H9 (cell line): ENCODE data around the gene MED31. TPM values are rescaled to one million over a fixed set of nuclear protein-coding genes. Genes with fewer than 3 reads are reported as not detected.
"Not testable (repeated sequence)": the region's sequence is repeated elsewhere in the genome, so short reads cannot be mapped to it uniquely, and the experiment has no call there.

Source experiments
- DNase-seq: peaks from one replicate; pipeline ENCODE4 v3.0.0-alpha.2; 2017
- H2AFZ ChIP-seq: one replicate; pipeline ENCODE4 v1.6.1; 2013; ENCODE audit warnings: mild to moderate bottlenecking, low read length, control low read depth, moderate library complexity
- H2AK5ac ChIP-seq: 2 replicates; pipeline ENCODE4 v1.6.1; 2013; ENCODE audit warnings: low read length, control low read depth, mixed read lengths; ENCODE audit not compliant: insufficient read length
- H2BK120ac ChIP-seq: one replicate; pipeline ENCODE4 v1.6.1; 2013; ENCODE audit warnings: low read depth, mild to moderate bottlenecking, low read length, control low read depth, inconsistent platforms; ENCODE audit not compliant: poor library complexity, severe bottlenecking
- H2BK12ac ChIP-seq: 2 replicates; pipeline ENCODE4 v1.6.1; 2013; ENCODE audit warnings: low read length, control low read depth, mixed read lengths, low read depth; ENCODE audit not compliant: insufficient read length
- H2BK15ac ChIP-seq: 2 replicates; pipeline ENCODE4 v1.6.1; 2013; ENCODE audit warnings: low read depth, low read length, control low read depth
- H2BK20ac ChIP-seq: one replicate; pipeline ENCODE4 v1.6.1; 2013; ENCODE audit warnings: low read depth, mild to moderate bottlenecking, low read length, control low read depth, inconsistent platforms; ENCODE audit not compliant: poor library complexity, severe bottlenecking
- H2BK5ac ChIP-seq: 2 replicates; pipeline ENCODE4 v1.6.1; 2013; ENCODE audit warnings: low read length, control low read depth, mixed read lengths; ENCODE audit not compliant: insufficient read length
- H3K14ac ChIP-seq: 2 replicates; pipeline ENCODE4 v1.6.1; 2013; ENCODE audit warnings: low read length, control low read depth; ENCODE audit not compliant: insufficient read depth
- H3K18ac ChIP-seq: 2 replicates; pipeline ENCODE4 v1.6.1; 2013; ENCODE audit warnings: low read depth, mild to moderate bottlenecking, mixed read lengths, low read length, control low read depth; ENCODE audit not compliant: insufficient read length
- H3K23ac ChIP-seq: 2 replicates; pipeline ENCODE4 v1.6.1; 2013; ENCODE audit warnings: low read length, control low read depth, mixed read lengths, low read depth; ENCODE audit not compliant: insufficient read length
- H3K23me2 ChIP-seq: 2 replicates; pipeline ENCODE4 v1.6.1; 2013; ENCODE audit warnings: low read depth, mild to moderate bottlenecking, mixed read lengths, low read length, control low read depth; ENCODE audit not compliant: insufficient read length, poor library complexity, severe bottlenecking
- H3K27ac ChIP-seq: 2 replicates; pipeline ENCODE4 v1.5.1; 2013; ENCODE audit warnings: low read length, control low read depth, mixed read lengths, low read depth; ENCODE audit not compliant: insufficient read length
- H3K27me3 ChIP-seq: 2 replicates; pipeline ENCODE4 v1.6.1; 2013; ENCODE audit warnings: low read length, control low read depth, inconsistent platforms; ENCODE audit not compliant: insufficient read depth
- H3K4ac ChIP-seq: 2 replicates; pipeline ENCODE4 v1.6.1; 2013; ENCODE audit warnings: low read depth, mild to moderate bottlenecking, control low read depth, inconsistent platforms, low read length, moderate library complexity
- H3K4me1 ChIP-seq: 2 replicates; pipeline ENCODE4 v1.6.1; 2013; ENCODE audit warnings: low read length, control low read depth, inconsistent platforms; ENCODE audit not compliant: insufficient read depth
- H3K4me2 ChIP-seq: 2 replicates; pipeline ENCODE4 v1.6.1; 2013; ENCODE audit warnings: low read length, control low read depth, mixed read lengths; ENCODE audit not compliant: insufficient read length, insufficient read depth
- H3K56ac ChIP-seq: 2 replicates; pipeline ENCODE4 v1.6.1; 2013; ENCODE audit warnings: low read depth, mild to moderate bottlenecking, mixed read lengths, low read length, control low read depth; ENCODE audit not compliant: insufficient read length
- H3K79me1 ChIP-seq: 2 replicates; pipeline ENCODE4 v1.6.1; 2013; ENCODE audit warnings: low read depth, mild to moderate bottlenecking, moderate library complexity, low read length, control low read depth, inconsistent platforms; ENCODE audit not compliant: insufficient read depth, poor library complexity, severe bottlenecking
- H3K79me2 ChIP-seq: 2 replicates; pipeline ENCODE4 v1.6.1; 2013; ENCODE audit warnings: low read length, control low read depth, inconsistent platforms; ENCODE audit not compliant: insufficient read depth
- H3K9ac ChIP-seq: 2 replicates; pipeline ENCODE4 v1.6.1; 2013; ENCODE audit warnings: low read length, control low read depth, mixed read lengths; ENCODE audit not compliant: insufficient read length; ENCODE audit errors: extremely low read depth
- H3K9me3 ChIP-seq: one replicate; pipeline ENCODE4 v1.6.1; 2013; ENCODE audit warnings: low read depth, low read length, inconsistent platforms; ENCODE audit not compliant: control insufficient read depth
- H3T11ph ChIP-seq: one replicate; pipeline ENCODE4 v1.6.1; 2013; ENCODE audit warnings: mild to moderate bottlenecking, low read length, control low read depth, inconsistent platforms
- H4K20me1 ChIP-seq: one replicate; pipeline ENCODE4 v1.6.1; 2013; ENCODE audit not compliant: control insufficient read depth, insufficient read length, insufficient read depth
- H4K5ac ChIP-seq: 2 replicates; pipeline ENCODE4 v1.6.1; 2013; ENCODE audit warnings: low read depth, mild to moderate bottlenecking, mixed read lengths, low read length, control low read depth; ENCODE audit not compliant: insufficient read length
- H4K8ac ChIP-seq: replicated peaks from 2 replicates; pipeline ENCODE4 v1.6.1; 2013; ENCODE audit warnings: low read length, control low read depth, mixed read lengths, low read depth; ENCODE audit not compliant: insufficient read length
- H4K91ac ChIP-seq: 2 replicates; pipeline ENCODE4 v1.6.1; 2013; ENCODE audit warnings: low read depth, mild to moderate bottlenecking, moderate library complexity, mixed read lengths, low read length, control low read depth; ENCODE audit not compliant: insufficient read length
- H3K27ac Mint-ChIP-seq, 3 experiments: 2 replicates in 2 of 3; 3 replicates in 1 of 3; pipeline ENCODE4 v1.8.0; 2020 to 2021; ENCODE audit warnings: mixed read lengths in 3 of 3, mild to moderate bottlenecking in 1 of 3, moderate library complexity in 1 of 3
- H3K27me3 Mint-ChIP-seq: 2 replicates; pipeline ENCODE4 v1.8.0; 2021; ENCODE audit warnings: low read depth, mild to moderate bottlenecking, moderate library complexity, mixed read lengths
- H3K36me3 Mint-ChIP-seq, 3 experiments: 2 replicates in 2 of 3; 3 replicates in 1 of 3; pipeline ENCODE4 v1.8.0; 2020 to 2021; ENCODE audit warnings: low read depth in 3 of 3, mixed read lengths in 3 of 3; ENCODE audit not compliant: insufficient read depth in 1 of 3
- H3K4me1 Mint-ChIP-seq, 2 experiments: 2 replicates each; pipeline ENCODE4 v1.8.0; 2020; ENCODE audit warnings: mixed read lengths in 2 of 2
- H3K4me3 Mint-ChIP-seq, 2 experiments: 2 replicates in 1 of 2; 3 replicates in 1 of 2; pipeline ENCODE4 v1.8.0; 2020 to 2021; ENCODE audit warnings: mild to moderate bottlenecking in 2 of 2, mixed read lengths in 2 of 2, moderate library complexity in 1 of 2
- H3K9me3 Mint-ChIP-seq, 2 experiments: 2 replicates in 1 of 2; 3 replicates in 1 of 2; pipeline ENCODE4 v1.8.0; 2020; ENCODE audit warnings: mild to moderate bottlenecking in 2 of 2, mixed read lengths in 2 of 2, moderate library complexity in 1 of 2
- CTCF ChIP-seq: fragments of 200-600 bp; sonication (generic); conservative IDR thresholded peaks from 3 replicates; pipeline ENCODE4 v1.8.0; 2021; ENCODE audit warnings: antibody characterized with exemption, mild to moderate bottlenecking
- WGBS: extraction: QIAGEN DNeasy Blood & Tissue Kit; methylation state at CpG from one replicate; pipeline ENCODE4 v1.1.7; 2013; ENCODE audit warnings: missing lambda C conversion rate, low lambda C conversion rate, mixed read lengths; ENCODE audit not compliant: insufficient read length; ENCODE audit errors: extremely low coverage; 5-methylcytosine and 5-hydroxymethylcytosine counted together
- total RNA-seq: library from RNA; stranded (reverse); gene quantifications from 2 replicates; pipeline ENCODE4 v1.2.1, GENCODE V29; 2021

MED31 gene
- total RNA-seq, 1 experiment from 2014 or later: 11.8 TPM

- no peak for DNase-seq
- no peaks in the 10 kb centered on the region for H3K4me1 ChIP-seq
- H3K14ac ChIP-seq: no peak overlapping the region
- no peak overlapping the region for H3K4ac ChIP-seq
- no peak overlapping the region for H3K56ac ChIP-seq
- H3K9ac ChIP-seq: no peak overlapping the region
- no peak overlapping the region for H3K27ac ChIP-seq
- H3K27me3 ChIP-seq: no peaks in the 10 kb centered on the region
- H2BK15ac ChIP-seq: no peak overlapping the region
- H2BK120ac ChIP-seq: no peak overlapping the region
- whole genome bisulfite sequencing: no CpG with 5 or more reads among the region's 7 CpGs
- no peak overlapping the region for H4K91ac ChIP-seq
- no peak overlapping the region for H2BK12ac ChIP-seq
- H3T11ph ChIP-seq: no peak overlapping the region
- no peak for TF ChIP-seq CTCF
- no peak overlapping the region for H3K18ac ChIP-seq
- H3K79me2 ChIP-seq: no peaks in the 10 kb centered on the region
- H3K23ac ChIP-seq: no peak overlapping the region
- Mint-ChIP-seq H3K4me3 (no peak overlapping the region), H3K27me3 (no peaks in the 10 kb centered on the region), H3K27ac (no peak overlapping the region; a peak in 2 of 7 replicates), H3K9me3 (no peaks in the 10 kb centered on the region), H3K36me3 (peaks cover 21 to 75% (median 50%) of the 10 kb centered on the region in 3 experiments; a peak in 6 of 7 replicates), H3K4me1 (peaks cover 5 to 9% of the 10 kb centered on the region in 2 experiments)
- no peaks in the 10 kb centered on the region for H3K23me2 ChIP-seq
- no peaks in the 10 kb centered on the region for H4K20me1 ChIP-seq
- H4K8ac ChIP-seq: no peak overlapping the region
- no peak overlapping the region for H2AK5ac ChIP-seq
- no peak overlapping the region for H2BK5ac ChIP-seq
- H2AFZ ChIP-seq: no peak overlapping the region
- H3K9me3 ChIP-seq: no peaks in the 10 kb centered on the region
- no peak overlapping the region for H2BK20ac ChIP-seq
- no peaks in the 10 kb centered on the region for H3K79me1 ChIP-seq
- no peak overlapping the region for H4K5ac ChIP-seq
- no peak overlapping the region for H3K4me2 ChIP-seq
Observed at GRCh38 chr17:6596081-6596480, 55.3 kb downstream of the MED31 start.

- not testable (repeated sequence) for H2AK5ac ChIP-seq, H3K27me3 ChIP-seq, H3K4me2 ChIP-seq, H3K4me1 ChIP-seq, H2BK12ac ChIP-seq, H3K56ac ChIP-seq, H3K27me3 Mint-ChIP-seq, H4K5ac ChIP-seq, H3K79me1 ChIP-seq, H2BK15ac ChIP-seq, H3K14ac ChIP-seq, DNase-seq, H3K9ac ChIP-seq, H3K27ac ChIP-seq, H2BK20ac ChIP-seq, H3T11ph ChIP-seq, H3K9me3 Mint-ChIP-seq, H3K4ac ChIP-seq, H3K4me3 Mint-ChIP-seq, H3K18ac ChIP-seq, H2BK120ac ChIP-seq, H2AFZ ChIP-seq, H3K4me1 Mint-ChIP-seq, H3K79me2 ChIP-seq, H4K8ac ChIP-seq, H3K9me3 ChIP-seq, H3K23ac ChIP-seq, H4K20me1 ChIP-seq, H2BK5ac ChIP-seq, H3K23me2 ChIP-seq, H4K91ac ChIP-seq
- peaks cover 33 to 74% (median 60%) of the 10 kb centered on the region in 3 experiments; a peak in 6 of 7 replicates for H3K36me3 Mint-ChIP-seq
- WGBS: no CpG with 5 or more reads among the region's 14 CpGs
- H3K27ac Mint-ChIP-seq: peak overlapping the region in 1 of 3 experiments; percentile 29; a peak in 1 of 7 replicates
Observed at GRCh38 chr17:6593371-6593770, 58.0 kb downstream of the MED31 start.
